22Rv1 (cell line): ENCODE results near the gene CFTR.

Source experiments
- CTCF ChIP-seq: fragments of 450-650 bp; IDR thresholded peaks from 2 replicates; pipeline ENCODE4 v1.5.1; 2017; ENCODE audit warnings: mild to moderate bottlenecking
- ZFX ChIP-seq: fragments of 450-650 bp; IDR thresholded peaks from 2 replicates; pipeline ENCODE4 v1.6.1; 2017; ENCODE audit warnings: antibody characterized with exemption, borderline replicate concordance

GRCh38 chr7:117688126-117688525 is 208.3 kb downstream of the CFTR start:
- TF ChIP-seq CTCF, result no peak
- no peak for TF ChIP-seq ZFX
